SK-N-SH (cell line): ENCODE data around the gene ADAMTS6. TPM values are rescaled to one million over a fixed set of nuclear protein-coding genes. Genes with fewer than 3 reads are reported as not detected.
A peak's percentile ranks its signal among the peaks of the same experiment; 100 is the strongest.

Source experiments
- CTCF ChIA-PET: fragments of 300-600, 350-600 bp; formaldehyde crosslinking; extraction: SDS; loops from one replicate; lab custom pipeline; 2021; lab: Yijun Ruan, JAX
- POLR2A ChIA-PET: fragments of 350-600 bp; sonication (Branson Sonifier 250); formaldehyde crosslinking; extraction: SDS; loops from one replicate; lab custom pipeline; 2020; ENCODE audit warnings: antibody characterized with exemption, inconsistent platforms; lab: Yijun Ruan, JAX
- DNase-seq: peaks from one replicate; pipeline ENCODE4 v3.0.0; 2012
- H2AFZ ChIP-seq: fragments of 200-600 bp; sonication (generic); 2 replicates; pipeline ENCODE4 v1.8.1; 2016; ENCODE audit warnings: antibody characterized with exemption, mild to moderate bottlenecking, low read depth
- H3F3A ChIP-seq: fragments of 200-600 bp; sonication (generic); replicated peaks from 2 replicates; pipeline ENCODE3; 2016; ENCODE audit warnings: antibody characterized with exemption, mild to moderate bottlenecking; ENCODE audit not compliant: insufficient read depth
- H3K27ac ChIP-seq, 2 experiments: fragments of 200-500 bp in 1 of 2; fragments of 200-600 bp in 1 of 2; sonication (Bioruptor generic) in 1 of 2; sonication (generic), shearing (Covaris generic) in 1 of 2; 2 replicates each; pipeline versions ENCODE4 v1.5.1 to v1.6.1; 2014 to 2016; ENCODE audit warnings: low read depth in 2 of 2, inconsistent platforms in 1 of 2, low read length in 1 of 2, mild to moderate bottlenecking in 1 of 2, mixed read lengths in 1 of 2
- H3K27me3 ChIP-seq: fragments of 200-600 bp; sonication (generic), shearing (Covaris generic); 2 replicates; pipeline ENCODE4 v1.6.1; 2016; ENCODE audit warnings: mixed run types; ENCODE audit not compliant: insufficient read depth
- H3K36me3 ChIP-seq, 2 experiments: fragments of 200-500 bp in 1 of 2; fragments of 200-600 bp in 1 of 2; sonication (Bioruptor generic) in 1 of 2; sonication (generic) in 1 of 2; replicated peaks in 1 of 2; 2 replicates each; pipeline versions ENCODE3 to v1.5.1; 2014 to 2016; ENCODE audit warnings: low read length in 1 of 2, mild to moderate bottlenecking in 1 of 2; ENCODE audit not compliant: insufficient read depth in 2 of 2, control insufficient read depth in 1 of 2
- H3K4me1 ChIP-seq, 2 experiments: fragments of 200-500 bp in 1 of 2; fragments of 200-600 bp in 1 of 2; sonication (Bioruptor generic) in 1 of 2; sonication (generic), shearing (Covaris generic) in 1 of 2; 2 replicates each; pipeline versions ENCODE4 v1.5.1 to v1.6.1; 2014 to 2016; ENCODE audit warnings: low read depth in 1 of 2, low read length in 1 of 2, mixed run types in 1 of 2; ENCODE audit not compliant: insufficient read depth in 2 of 2, control insufficient read depth in 1 of 2
- H3K4me2 ChIP-seq: fragments of 200-600 bp; sonication (generic), shearing (Covaris generic); 2 replicates; pipeline ENCODE4 v1.6.1; 2017; ENCODE audit warnings: mixed run types
- H3K4me3 ChIP-seq, 2 experiments: fragments of 200-500 bp in 1 of 2; fragments of 200-600 bp in 1 of 2; sonication (Bioruptor generic) in 1 of 2; sonication (generic), shearing (Covaris generic) in 1 of 2; 2 replicates each; pipeline versions ENCODE4 v1.5.1 to v1.8.1; 2014 to 2016; ENCODE audit warnings: low read depth in 2 of 2, inconsistent platforms in 1 of 2, low read length in 1 of 2, mild to moderate bottlenecking in 1 of 2, mixed read lengths in 1 of 2, moderate library complexity in 1 of 2
- H3K79me2 ChIP-seq: fragments of 200-600 bp; sonication (generic); 2 replicates; pipeline ENCODE4 v1.8.1; 2017; ENCODE audit warnings: mild to moderate bottlenecking; ENCODE audit not compliant: insufficient read depth
- H3K9ac ChIP-seq: fragments of 200-600 bp; sonication (generic); 2 replicates; pipeline ENCODE4 v1.6.1; 2017; ENCODE audit warnings: mixed run types
- H3K9me2 ChIP-seq: fragments of 200-600 bp; sonication (generic); 2 replicates; pipeline ENCODE4 v1.6.1; 2017; ENCODE audit warnings: mixed run types
- H3K9me3 ChIP-seq: fragments of 200-600 bp; sonication (generic); 2 replicates; pipeline ENCODE4 v1.6.1; 2017; ENCODE audit warnings: mixed run types, mild to moderate bottlenecking, moderate library complexity
- H4K20me1 ChIP-seq: fragments of 200-600 bp; sonication (generic); 2 replicates; pipeline ENCODE4 v1.6.1; 2017; ENCODE audit warnings: mild to moderate bottlenecking, mixed run types; ENCODE audit not compliant: insufficient read depth
- EP300 ChIP-seq, 2 experiments: IDR thresholded peaks; 2 replicates each; pipeline versions ENCODE4 v1.4.0 to v1.6.1; 2012; ENCODE audit warnings: borderline replicate concordance in 1 of 2, low read depth in 1 of 2, low read length in 1 of 2
- EZH2phosphoT487 ChIP-seq: fragments of 200-600 bp; sonication (generic); IDR thresholded peaks from 2 replicates; pipeline ENCODE4 v1.6.1; 2017; ENCODE audit warnings: low read depth, mixed run types, mild to moderate bottlenecking, antibody characterized with exemption, moderate library complexity, borderline replicate concordance
- FOSL2 ChIP-seq: IDR thresholded peaks from 2 replicates; pipeline ENCODE4 v1.4.0; 2012; ENCODE audit warnings: low read depth, mild to moderate bottlenecking, moderate library complexity, borderline replicate concordance
- FOXJ3 ChIP-seq: sonication (generic); formaldehyde crosslinking; IDR thresholded peaks from 2 replicates; pipeline ENCODE4 v1.5.1; 2020; ENCODE audit warnings: mild to moderate bottlenecking, missing genetic modification reagents
- FOXM1 ChIP-seq: IDR thresholded peaks from 2 replicates; pipeline ENCODE4 v1.4.0; 2012; ENCODE audit warnings: low read depth, mild to moderate bottlenecking
- JUND ChIP-seq: IDR thresholded peaks from 2 replicates; pipeline ENCODE4 v1.4.0; 2012
- MEF2A ChIP-seq: IDR thresholded peaks from 2 replicates; pipeline ENCODE4 v1.4.0; 2012; ENCODE audit warnings: low read depth, borderline replicate concordance
- MXI1 ChIP-seq: IDR thresholded peaks from 2 replicates; pipeline ENCODE4 v1.6.1; 2012; ENCODE audit warnings: mild to moderate bottlenecking, low read depth, low read length, improper control_type of control experiment
- NFIC ChIP-seq: IDR thresholded peaks from 2 replicates; pipeline ENCODE4 v1.4.0; 2012; ENCODE audit warnings: borderline replicate concordance
- POLR2AphosphoS5 ChIP-seq: IDR thresholded peaks from 2 replicates; pipeline ENCODE4 v1.6.1; 2012; ENCODE audit warnings: low read depth, low read length
- RXRA ChIP-seq: IDR thresholded peaks from 2 replicates; pipeline ENCODE4 v1.4.0; 2012; ENCODE audit warnings: low read depth, mild to moderate bottlenecking, borderline replicate concordance
- TCF12 ChIP-seq: IDR thresholded peaks from 2 replicates; pipeline ENCODE4 v1.4.0; 2012
- TEAD4 ChIP-seq: IDR thresholded peaks from 2 replicates; pipeline ENCODE4 v1.4.0; 2012; ENCODE audit warnings: mild to moderate bottlenecking, borderline replicate concordance; ENCODE audit not compliant: insufficient read depth
- WGBS: methylation state at CpG from one replicate; pipeline ENCODE4 v1.1.6; 2017; ENCODE audit warnings: low lambda C conversion rate; 5-methylcytosine and 5-hydroxymethylcytosine counted together
- polyA plus RNA-seq, 3 experiments: library from polyadenylated mRNA; depleted of rRNA; stranded (reverse); fragments of >200 nt; gene quantifications; 2 replicates each; pipeline ENCODE4 v1.2.3, GENCODE V29; 2012
- TF ChIP-seq, protein P1 (sequence below): IDR thresholded peaks from 2 replicates; pipeline ENCODE4; 2012
- TF ChIP-seq, protein P2 (sequence below): IDR thresholded peaks from 2 replicates; pipeline ENCODE4 v1.4.0; 2012; ENCODE audit warnings: low read depth, borderline replicate concordance
- TF ChIP-seq, protein P3 (sequence below): IDR thresholded peaks from 2 replicates; pipeline ENCODE4 v1.4.0; 2012; ENCODE audit warnings: low read depth

ADAMTS6 gene
- polyA plus RNA-seq, 1 of the 3 experiments (the other 2 are of a cell fraction): 15.0 TPM

DNA sequence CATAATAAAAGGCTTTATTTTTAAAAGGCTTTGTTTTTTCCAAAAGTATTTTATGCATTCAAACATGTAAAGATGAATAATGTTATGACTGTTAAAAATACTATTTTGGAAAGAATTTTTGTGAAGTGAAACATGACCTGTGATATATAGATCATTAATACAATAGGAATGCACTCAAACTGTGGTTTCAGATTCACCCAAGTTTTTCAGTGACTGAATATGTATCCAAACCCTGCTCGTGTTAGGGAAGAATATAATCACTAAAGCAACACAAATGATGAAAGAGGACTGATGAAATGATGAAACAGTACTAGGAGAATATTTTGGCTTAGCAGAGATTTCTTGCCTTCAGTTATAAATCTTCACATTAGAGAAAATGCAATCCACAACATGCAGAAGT lies 278.0 kb downstream of the ADAMTS6 start:
- H3K4me2 ChIP-seq: no peak overlapping the region
- H3K9me3 ChIP-seq: no peaks in the 10 kb centered on the region
- H3K27me3 ChIP-seq: no peaks in the 10 kb centered on the region
- H3K4me1 ChIP-seq: peaks cover 0 to 38% of the 10 kb centered on the region in 2 experiments; a peak in 3 of 4 replicates
- DNase-seq: no peak
- H3K9me2 ChIP-seq: no peaks in the 10 kb centered on the region
- H3K9ac ChIP-seq: peak overlapping the region; percentile 68; the same call in 1 of the 2 replicates
- H3K36me3 ChIP-seq: peaks cover 0 to 38% of the 10 kb centered on the region in 2 experiments
- TF ChIP-seq MXI1 (no peak), EP300 (IDR thresholded peaks at IDR 0.05; ENCODE audit: borderline replicate concordance in 1 of 2, low read depth in 1 of 2, low read length in 1 of 2) (peak in 1 of 2 experiments; percentile 94; a peak in 2 of 4 replicates), NFIC (peak; percentile 76; the same call in 1 of the 2 replicates), FOXJ3 (CRISPR knock-in tag) (no peak), JUND (peak; percentile 87), FOXM1 (peak; percentile 90; the same call in 1 of the 2 replicates), EZH2phosphoT487 (no peak), POLR2AphosphoS5 (no peak), TEAD4 (peak; percentile 85), RXRA (peak; percentile 53; the same call in 1 of the 2 replicates), TCF12 (peak; percentile 90), FOSL2 (peak; percentile 92), MEF2A (peak; percentile 70; the same call in 1 of the 2 replicates)
- TF ChIP-seq, protein P1, sequence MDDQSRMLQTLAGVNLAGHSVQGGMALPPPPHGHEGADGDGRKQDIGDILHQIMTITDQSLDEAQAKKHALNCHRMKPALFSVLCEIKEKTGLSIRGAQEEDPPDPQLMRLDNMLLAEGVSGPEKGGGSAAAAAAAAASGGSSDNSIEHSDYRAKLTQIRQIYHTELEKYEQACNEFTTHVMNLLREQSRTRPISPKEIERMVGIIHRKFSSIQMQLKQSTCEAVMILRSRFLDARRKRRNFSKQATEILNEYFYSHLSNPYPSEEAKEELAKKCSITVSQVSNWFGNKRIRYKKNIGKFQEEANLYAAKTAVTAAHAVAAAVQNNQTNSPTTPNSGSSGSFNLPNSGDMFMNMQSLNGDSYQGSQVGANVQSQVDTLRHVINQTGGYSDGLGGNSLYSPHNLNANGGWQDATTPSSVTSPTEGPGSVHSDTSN: peak; percentile 78
- TF ChIP-seq, protein P2, sequence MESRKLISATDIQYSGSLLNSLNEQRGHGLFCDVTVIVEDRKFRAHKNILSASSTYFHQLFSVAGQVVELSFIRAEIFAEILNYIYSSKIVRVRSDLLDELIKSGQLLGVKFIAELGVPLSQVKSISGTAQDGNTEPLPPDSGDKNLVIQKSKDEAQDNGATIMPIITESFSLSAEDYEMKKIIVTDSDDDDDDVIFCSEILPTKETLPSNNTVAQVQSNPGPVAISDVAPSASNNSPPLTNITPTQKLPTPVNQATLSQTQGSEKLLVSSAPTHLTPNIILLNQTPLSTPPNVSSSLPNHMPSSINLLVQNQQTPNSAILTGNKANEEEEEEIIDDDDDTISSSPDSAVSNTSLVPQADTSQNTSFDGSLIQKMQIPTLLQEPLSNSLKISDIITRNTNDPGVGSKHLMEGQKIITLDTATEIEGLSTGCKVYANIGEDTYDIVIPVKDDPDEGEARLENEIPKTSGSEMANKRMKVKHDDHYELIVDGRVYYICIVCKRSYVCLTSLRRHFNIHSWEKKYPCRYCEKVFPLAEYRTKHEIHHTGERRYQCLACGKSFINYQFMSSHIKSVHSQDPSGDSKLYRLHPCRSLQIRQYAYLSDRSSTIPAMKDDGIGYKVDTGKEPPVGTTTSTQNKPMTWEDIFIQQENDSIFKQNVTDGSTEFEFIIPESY: 0 out of 2 replicates have a peak, but pooled peaks have one; percentile 62
- TF ChIP-seq, protein P3, sequence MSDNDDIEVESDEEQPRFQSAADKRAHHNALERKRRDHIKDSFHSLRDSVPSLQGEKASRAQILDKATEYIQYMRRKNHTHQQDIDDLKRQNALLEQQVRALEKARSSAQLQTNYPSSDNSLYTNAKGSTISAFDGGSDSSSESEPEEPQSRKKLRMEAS: peak; percentile 29; the same call in 1 of the 2 replicates
- H4K20me1 ChIP-seq: no peaks in the 10 kb centered on the region
- no peak overlapping the region for H2AFZ ChIP-seq
- no peak overlapping the region for H3K4me3 ChIP-seq
- WGBS: 6% methylated on average over 1 of the region's 1 CpG
- H3K27ac ChIP-seq: peak overlapping the region; percentile 39 to 99; a peak in 3 of 4 replicates
- H3K79me2 ChIP-seq: peaks cover 27% of the 10 kb centered on the region
- peaks cover 60% of the 10 kb centered on the region for H3F3A ChIP-seq
- ChIA-PET CTCF (no interaction called here), POLR2A (no interaction called here)
